LoVo (cell line): Measurements from ENCODE around the gene PROZ.

Experiments used
- DNase-seq: peaks from one replicate; pipeline ENCODE4 v3.0.0-alpha.2; 2016; ENCODE audit warnings: low spot score

PROZ gene

DNA sequence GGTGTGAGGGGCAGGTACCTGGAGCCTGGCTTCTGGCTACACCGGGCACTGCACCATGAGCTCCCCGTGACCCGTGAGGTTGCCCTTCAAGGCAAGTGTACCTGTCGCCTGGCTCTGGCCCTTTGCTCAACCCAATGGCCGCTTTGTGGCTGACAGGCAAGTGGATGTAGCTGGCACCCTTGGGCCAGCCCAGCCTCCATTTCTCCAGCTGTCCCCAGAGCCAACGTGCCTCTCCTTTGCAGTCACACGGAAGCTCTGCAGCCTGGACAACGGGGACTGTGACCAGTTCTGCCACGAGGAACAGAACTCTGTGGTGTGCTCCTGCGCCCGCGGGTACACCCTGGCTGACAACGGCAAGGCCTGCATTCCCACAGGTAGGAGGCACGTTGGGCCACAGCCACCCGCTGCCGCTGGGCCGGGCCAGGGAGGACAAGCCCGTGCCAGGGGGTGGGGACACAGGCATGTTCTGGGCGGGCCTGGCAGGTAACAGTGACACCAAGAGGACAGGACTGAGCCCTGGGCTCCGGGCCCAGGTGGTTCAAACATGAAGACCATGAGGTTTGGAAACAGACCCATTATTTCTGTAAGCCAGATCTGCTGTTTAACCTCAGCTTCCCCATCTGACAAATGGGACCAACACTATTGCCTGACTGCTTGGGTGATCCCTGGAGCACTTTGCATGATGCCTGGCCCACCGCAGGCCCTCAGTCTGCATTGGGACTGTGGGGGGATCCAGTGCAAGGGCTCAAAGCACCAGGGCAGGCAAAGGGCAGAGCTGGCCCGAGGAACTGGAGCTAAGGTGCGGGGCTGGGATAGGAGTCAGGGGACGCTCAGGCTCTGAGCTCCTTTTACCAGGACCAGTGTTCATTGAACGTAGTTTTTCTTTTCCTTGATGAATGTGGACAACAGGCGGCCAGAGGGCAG is 17.5 kb upstream of the PROZ start:
- DNase-seq = no peak

DNA sequence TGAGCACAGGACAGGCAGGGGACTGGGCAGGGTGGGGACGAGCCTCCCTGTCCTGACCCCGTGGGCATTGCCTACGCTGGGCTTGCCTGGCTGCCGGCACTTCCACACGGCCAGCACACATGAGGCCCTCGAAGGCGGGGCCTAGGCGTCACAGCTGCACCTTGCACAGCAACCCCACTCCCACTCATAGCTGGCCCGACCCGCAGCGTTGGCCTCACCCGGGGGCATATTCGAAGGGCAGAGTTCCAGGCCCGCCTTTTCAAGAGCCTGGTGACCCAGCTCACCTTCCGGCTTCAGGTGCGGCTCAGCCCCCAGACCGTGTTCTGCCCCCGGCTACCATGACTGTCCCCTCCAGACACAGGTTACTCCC is 16.9 kb upstream of the PROZ start:
- DNase-seq = no peak

- no peak for DNase-seq
These were observed 15.6 kb upstream of the PROZ start for GRCh38 chr13:113142876-113143275.

DNA sequence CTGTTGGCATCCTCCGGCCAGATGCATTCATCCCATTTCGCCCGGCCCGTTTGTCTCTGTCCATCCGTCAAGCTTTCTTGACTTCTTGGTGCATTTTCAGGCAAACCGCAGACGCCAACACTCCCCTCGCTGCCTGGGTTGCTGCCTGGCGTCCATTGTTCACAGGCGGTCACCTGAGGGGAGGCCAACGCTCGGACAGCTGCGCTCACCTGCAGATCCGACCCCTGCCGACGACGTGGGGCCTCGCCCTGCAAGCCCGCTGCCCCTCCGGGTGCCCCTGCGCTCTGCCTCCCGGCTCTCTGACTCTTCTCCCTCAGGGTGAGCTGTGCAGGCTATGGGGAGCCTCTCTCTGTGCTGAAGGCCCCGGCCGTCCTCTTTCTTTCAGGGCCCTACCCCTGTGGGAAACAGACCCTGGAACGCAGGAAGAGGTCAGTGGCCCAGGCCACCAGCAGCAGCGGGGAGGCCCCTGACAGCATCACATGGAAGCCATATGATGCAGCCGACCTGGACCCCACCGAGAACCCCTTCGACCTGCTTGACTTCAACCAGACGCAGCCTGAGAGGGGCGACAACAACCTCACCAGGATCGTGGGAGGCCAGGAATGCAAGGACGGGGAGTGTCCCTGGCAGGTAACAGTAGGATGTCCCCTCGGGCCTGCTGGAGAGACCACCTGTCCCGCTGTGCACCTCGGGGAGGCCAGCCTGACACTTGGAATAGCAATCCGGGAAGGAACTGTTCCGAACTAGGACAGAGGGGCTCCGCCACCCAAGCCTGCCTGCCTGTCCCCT is 14.8 kb upstream of the PROZ start:
- no peak for DNase-seq

DNA sequence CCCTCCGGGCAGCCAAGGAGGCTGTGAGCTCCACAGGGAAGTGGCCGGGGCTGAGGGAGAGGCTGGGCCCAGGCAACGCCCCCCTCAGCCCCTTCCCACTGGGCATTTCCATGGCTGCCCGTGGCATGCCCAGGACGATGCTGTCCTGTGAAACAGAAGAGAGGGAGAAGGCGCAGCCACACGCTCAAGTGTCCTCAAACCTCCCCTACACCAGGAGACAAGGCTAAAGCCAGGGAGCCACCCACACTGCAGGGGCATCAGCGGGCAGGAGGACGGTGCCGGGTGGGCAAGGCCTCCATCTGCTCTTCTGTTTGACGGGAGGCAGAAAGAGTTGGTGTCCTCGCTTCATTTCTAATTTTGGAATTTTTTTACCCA is 14.2 kb upstream of the PROZ start:
- no peak for DNase-seq

GRCh38 chr13:113145496-113145895 is 13.0 kb upstream of the PROZ start:
- no peak for DNase-seq

DNA sequence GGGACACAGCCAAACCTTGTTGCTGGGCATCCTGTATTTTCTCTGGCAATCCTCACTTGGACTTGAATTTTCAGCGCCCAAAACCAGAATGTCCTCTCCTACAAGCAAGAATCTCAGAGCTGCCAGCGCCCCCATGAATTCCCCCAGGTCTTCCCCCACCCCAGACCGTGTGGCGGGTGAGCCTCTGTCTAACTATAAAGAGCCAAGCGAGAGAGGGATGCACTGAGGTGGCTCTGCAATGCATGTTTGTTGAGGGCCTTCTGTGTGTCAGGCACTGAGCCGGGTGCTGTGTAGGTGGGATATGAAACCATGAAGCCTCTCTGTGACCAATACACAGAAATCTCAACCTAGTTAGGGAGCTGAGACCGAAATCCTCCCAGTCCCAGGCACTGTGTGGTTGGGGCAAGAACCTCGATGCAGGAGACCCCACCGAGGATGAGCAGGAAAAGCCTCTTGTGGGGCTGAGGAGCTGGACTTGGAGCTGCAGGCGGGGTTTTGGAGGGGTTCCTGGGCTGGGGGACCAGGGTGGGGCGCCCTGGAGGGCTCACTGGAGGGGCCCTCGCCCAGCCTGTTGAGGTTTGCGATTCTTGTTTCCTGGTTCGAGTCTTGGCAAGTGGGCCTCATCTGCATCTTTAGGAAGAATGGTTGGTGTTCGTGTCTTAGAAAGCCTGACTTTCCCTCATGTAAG is 12.4 kb upstream of the PROZ start:
- no peak for DNase-seq

- no peak for DNase-seq
These were observed 11.7 kb upstream of the PROZ start for GRCh38 chr13:113146750-113147149.

- DNase-seq = no peak
These were observed 11.2 kb upstream of the PROZ start for GRCh38 chr13:113147206-113147605.

DNA sequence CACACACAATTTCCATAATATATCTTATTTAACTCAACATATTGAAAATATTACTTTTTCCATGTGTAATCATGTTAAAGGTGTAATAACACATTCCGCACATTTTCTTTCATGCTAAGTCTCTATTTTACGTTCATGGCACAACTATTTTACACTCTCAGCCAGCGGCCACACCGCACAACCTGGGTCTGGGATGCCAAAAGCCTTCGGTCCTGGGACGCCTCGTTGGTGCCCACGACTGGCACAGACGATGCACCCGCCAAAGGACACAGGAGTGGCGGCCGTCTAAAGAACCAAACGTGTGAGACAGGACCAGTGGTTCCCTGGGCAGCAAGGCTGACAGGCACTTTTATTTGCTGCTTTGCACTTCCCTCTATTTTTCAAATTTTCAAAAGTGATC is 10.0 kb upstream of the PROZ start:
- no peak for DNase-seq

DNA sequence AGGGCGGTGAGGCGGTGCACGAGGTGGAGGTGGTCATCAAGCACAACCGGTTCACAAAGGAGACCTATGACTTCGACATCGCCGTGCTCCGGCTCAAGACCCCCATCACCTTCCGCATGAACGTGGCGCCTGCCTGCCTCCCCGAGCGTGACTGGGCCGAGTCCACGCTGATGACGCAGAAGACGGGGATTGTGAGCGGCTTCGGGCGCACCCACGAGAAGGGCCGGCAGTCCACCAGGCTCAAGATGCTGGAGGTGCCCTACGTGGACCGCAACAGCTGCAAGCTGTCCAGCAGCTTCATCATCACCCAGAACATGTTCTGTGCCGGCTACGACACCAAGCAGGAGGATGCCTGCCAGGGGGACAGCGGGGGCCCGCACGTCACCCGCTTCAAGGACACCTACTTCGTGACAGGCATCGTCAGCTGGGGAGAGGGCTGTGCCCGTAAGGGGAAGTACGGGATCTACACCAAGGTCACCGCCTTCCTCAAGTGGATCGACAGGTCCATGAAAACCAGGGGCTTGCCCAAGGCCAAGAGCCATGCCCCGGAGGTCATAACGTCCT is 9.4 kb upstream of the PROZ start:
- DNase-seq = no peak

GRCh38 chr13:113149711-113150549 is 8.5 kb upstream of the PROZ start:
- no peak for DNase-seq

DNA sequence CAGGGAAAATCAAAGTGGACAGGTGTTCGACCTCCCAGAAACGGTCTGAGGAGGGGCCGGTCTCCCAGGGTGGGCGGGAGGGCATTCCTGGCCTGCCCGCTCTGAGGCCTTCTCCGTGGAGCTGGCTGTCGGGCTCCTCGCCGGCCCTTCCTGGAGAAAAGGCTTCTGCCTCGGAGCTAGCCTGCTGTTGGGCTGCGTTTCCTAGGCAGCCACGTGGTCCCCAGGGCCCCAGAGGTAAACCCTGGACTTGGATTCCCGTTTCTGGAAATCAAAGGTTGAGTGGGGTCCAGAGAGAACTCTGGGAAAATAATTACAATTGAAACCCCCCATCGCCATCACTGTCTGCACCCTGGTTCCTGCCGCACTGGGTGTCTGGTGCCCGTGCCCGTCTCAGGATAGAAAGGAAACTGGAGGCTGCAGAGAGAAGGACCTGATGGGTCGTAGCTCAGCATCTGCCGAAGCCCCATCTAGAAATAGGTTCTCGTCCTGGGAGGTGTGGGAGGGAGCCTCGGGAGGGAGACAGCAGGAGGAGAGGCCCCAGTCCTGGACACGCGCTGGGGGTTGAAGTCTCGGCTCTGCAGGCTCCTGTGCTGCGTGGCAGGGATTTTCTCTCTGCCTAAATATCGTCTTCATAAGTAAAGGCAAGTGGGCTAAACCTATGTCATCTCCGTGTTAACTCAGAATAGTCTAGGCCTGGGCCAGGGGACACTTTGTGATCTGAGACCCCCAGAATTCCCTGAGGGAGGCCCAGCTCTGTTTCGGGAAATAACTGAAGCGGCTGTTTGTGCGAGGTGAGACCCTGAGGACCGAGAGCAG is 7.7 kb upstream of the PROZ start:
- no peak for DNase-seq

- DNase-seq = no peak
These were observed 6.4 kb upstream of the PROZ start for GRCh38 chr13:113151745-113152690.

- DNase-seq = no peak
These were observed 5.8 kb upstream of the PROZ start for GRCh38 chr13:113152691-113152983.

DNA sequence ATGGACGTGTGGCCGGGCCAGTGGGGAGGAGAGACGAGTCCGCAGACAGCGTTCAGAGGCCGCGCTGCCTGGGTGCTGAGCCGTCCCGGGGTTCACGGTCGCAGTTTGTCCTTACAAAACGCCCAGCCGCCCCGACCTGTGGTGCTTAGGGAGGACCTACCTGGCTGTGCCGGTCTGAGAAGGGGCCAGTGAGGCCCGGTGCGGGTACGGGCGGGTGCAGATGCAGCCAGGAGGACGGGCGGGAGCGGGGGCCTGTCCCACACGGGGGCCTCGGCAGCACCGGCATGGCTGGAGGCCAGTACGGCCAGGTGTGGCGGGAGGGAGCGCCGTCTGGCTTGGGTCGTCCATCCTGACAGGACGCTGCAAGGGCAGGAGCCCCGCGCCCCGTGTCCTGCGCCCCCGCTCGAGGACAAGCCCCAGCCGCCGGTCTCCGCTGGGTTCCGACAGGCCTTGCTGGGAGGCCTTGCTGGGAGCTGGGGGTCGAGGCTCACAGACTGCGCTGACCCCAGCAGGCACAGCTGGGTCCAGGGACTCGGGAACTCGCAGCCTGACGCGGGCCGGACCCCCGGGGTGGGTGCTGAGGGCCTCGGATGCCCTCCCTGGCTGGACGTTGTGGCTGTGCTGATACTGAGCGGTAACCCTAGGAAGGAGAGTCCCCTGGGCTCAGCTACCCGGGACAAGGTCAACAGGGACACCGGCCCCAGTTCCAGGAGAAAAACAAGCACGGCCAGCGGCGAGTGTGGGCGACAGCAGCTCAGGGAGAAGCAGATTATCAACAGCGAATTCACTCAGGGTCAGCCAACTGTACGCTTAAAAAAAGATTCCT is 5.3 kb upstream of the PROZ start:
- no peak for DNase-seq

- DNase-seq = peak; percentile 61
These were observed 4.4 kb upstream of the PROZ start for GRCh38 chr13:113153810-113154748.

DNA sequence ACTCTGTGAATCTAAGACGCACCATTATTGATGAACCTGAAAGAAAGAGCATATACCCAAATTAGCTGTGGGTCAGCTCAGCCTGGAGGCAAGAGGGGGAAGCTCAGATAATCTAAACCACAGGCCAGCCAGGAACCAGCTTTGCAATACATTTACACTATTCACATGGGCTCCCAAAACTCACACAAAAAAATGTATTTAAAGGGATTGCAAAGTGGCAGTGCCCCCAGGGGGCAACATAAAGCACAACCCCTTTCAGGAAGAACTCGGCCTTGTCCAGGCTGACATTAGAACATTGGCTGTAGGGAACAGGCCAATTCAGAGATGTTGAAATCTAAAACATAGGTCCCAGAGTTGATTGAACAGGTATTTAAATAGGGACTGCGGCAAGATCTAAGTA is 3.2 kb upstream of the PROZ start:
- no peak for DNase-seq
